ENCODE measurements around the gene UBE2E2. TPM values are rescaled to one million over a fixed set of nuclear protein-coding genes. Genes with fewer than 3 reads are reported as not detected.

UBE2E2 gene
- total RNA-seq, 2 experiments from 2014 or later, result 41.1 to 48.8 TPM

DNA sequence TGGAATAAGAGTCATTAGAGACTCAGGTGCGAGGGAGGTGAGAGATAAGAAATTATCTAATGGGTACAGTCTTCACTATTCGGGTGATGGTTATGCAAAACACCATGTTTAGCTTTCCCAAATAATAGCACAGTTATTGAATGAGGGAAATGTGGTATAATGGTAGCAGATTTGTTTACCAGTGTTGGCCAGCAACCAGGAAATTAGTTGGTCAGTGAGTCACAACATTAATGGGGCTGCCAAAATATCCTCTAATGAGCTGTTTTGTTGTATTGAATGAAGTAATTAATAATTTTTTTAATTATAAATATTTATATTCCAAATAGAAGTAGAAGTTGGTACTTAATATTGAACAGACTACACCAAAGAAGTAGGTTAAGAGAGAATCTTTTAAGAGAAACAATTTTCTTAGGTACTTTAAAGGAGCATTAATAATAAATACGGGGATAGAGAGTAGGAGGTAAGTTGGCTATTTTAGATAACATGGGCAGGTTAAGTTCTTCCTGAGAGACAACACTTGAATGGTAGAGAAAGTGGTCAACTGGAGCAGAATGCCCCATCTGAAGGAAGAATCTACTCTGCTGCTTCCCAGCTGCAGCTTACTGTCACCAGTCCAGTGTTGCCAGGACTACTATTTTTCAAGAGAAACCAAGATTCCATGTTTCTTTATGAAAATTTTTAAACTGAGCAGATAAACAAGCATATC is 218.8 kb downstream of the UBE2E2 start:
- POLR2A ChIA-PET, result interaction anchor here (0.6 to 4.0 kb wide), 14 partner anchors 9 to 227 kb away, joined by 3 to 22 read pairs (median 6); no protein-coding TSS in a partner anchor
- Histone ChIP-seq H3K9me2 (ENCODE audit: insufficient read depth, low read length) (no peaks in the 10 kb centered on the region), H3K79me2 (ENCODE audit: insufficient read depth, low read depth, low read length) (no peaks in the 10 kb centered on the region), H3K4me2 (ENCODE audit: low read length) (peak overlapping the region; percentile 39), H2AFZ (ENCODE audit: low read length) (no peak overlapping the region), H3K4me3 (ENCODE audit: low read depth, low read length, poor library complexity, severe bottlenecking) (no peak overlapping the region), H3K36me3 (ENCODE audit: insufficient read depth, low read length) (no peaks in the 10 kb centered on the region; the same call in 1 of the 2 replicates), H3K9me3 (ENCODE audit: low read length) (peaks cover 13% of the 10 kb centered on the region; the same call in 1 of the 2 replicates), H3K4me1 (ENCODE audit: insufficient read depth, low read length, poor library complexity, severe bottlenecking) (peaks cover 18% of the 10 kb centered on the region), H3K27ac (ENCODE audit: low read depth, low read length, poor library complexity, severe bottlenecking) (no peak overlapping the region), H4K20me1 (ENCODE audit: insufficient read depth, low read length) (no peaks in the 10 kb centered on the region)
- CTCF ChIA-PET (ENCODE audit: unreplicated experiment), result no interaction called here
- intact Hi-C loops (cut with micrococcal nuclease; ENCODE audit: unreplicated experiment), result no loop called here
- DNase-seq (ENCODE audit: low spot score), result no peak
- TF ChIP-seq CTCF (conservative IDR thresholded peaks at IDR 0.05; ENCODE audit: low read length) (no peak), EZH2phosphoT487 (IDR thresholded peaks at IDR 0.05; ENCODE audit: borderline replicate concordance, low read depth, low read length) (no peak)
- no TSS peak for BruUV-seq (replicated peaks)

GRCh38 chr3:23422517-23422851 is 219.4 kb downstream of the UBE2E2 start:
- no TSS peak for BruUV-seq (replicated peaks)
- Histone ChIP-seq H3K4me1 (ENCODE audit: insufficient read depth, low read length, poor library complexity, severe bottlenecking) (peaks cover 18% of the 10 kb centered on the region), H3K4me2 (ENCODE audit: low read length) (peak overlapping the region; percentile 39), H3K9me3 (ENCODE audit: low read length) (peaks cover 13% of the 10 kb centered on the region; the same call in 1 of the 2 replicates), H3K79me2 (ENCODE audit: insufficient read depth, low read depth, low read length) (no peaks in the 10 kb centered on the region), H3K36me3 (ENCODE audit: insufficient read depth, low read length) (no peaks in the 10 kb centered on the region; the same call in 1 of the 2 replicates), H2AFZ (ENCODE audit: low read length) (no peak overlapping the region), H3K4me3 (ENCODE audit: low read depth, low read length, poor library complexity, severe bottlenecking) (no peak overlapping the region), H3K27ac (ENCODE audit: low read depth, low read length, poor library complexity, severe bottlenecking) (no peak overlapping the region), H3K9me2 (ENCODE audit: insufficient read depth, low read length) (no peaks in the 10 kb centered on the region), H4K20me1 (ENCODE audit: insufficient read depth, low read length) (no peaks in the 10 kb centered on the region)
- TF ChIP-seq CTCF (conservative IDR thresholded peaks at IDR 0.05; ENCODE audit: low read length), result no peak
- no peak for TF ChIP-seq EZH2phosphoT487 (IDR thresholded peaks at IDR 0.05; ENCODE audit: borderline replicate concordance, low read depth, low read length)
- DNase-seq (ENCODE audit: low spot score), result peak; percentile 41
- intact Hi-C loops (cut with micrococcal nuclease; ENCODE audit: unreplicated experiment), result no loop called here
- CTCF ChIA-PET (ENCODE audit: unreplicated experiment), result no interaction called here
- POLR2A ChIA-PET, result interaction anchor here (0.6 to 4.0 kb wide), 12 partner anchors 9 to 227 kb away, joined by 3 to 22 read pairs (median 8); no protein-coding TSS in a partner anchor

DNA sequence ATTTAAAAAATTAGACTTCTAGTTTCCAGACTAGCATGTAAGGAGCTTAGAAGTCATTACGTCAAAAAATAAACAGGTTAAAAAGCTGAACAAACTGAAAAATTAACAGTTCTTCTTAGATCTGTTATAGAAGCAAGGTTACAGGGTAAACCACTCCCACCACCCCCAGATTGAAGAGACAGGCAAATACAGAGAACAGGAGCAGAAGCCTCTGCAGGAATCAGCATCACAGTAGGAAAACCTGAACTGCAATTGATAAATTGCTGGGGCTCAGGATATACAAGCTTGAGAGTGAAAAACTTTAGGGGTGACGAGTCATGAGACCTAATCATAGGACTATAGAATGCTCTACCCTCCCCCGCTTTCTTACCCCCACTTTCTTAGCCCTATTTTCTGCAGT is 222.3 kb downstream of the UBE2E2 start:
- no peaks in the 10 kb centered on the region for H4K20me1 ChIP-seq (ENCODE audit: insufficient read depth, low read length)
- no peak overlapping the region for H3K4me2 ChIP-seq (ENCODE audit: low read length)
- H3K4me1 ChIP-seq (ENCODE audit: insufficient read depth, low read length, poor library complexity, severe bottlenecking), result peaks cover 15% of the 10 kb centered on the region
- H3K9me2 ChIP-seq (ENCODE audit: insufficient read depth, low read length), result no peaks in the 10 kb centered on the region
- no peaks in the 10 kb centered on the region for H3K79me2 ChIP-seq (ENCODE audit: insufficient read depth, low read depth, low read length)
- ChIA-PET POLR2A (interaction anchor here (0.6 to 4.0 kb wide), 8 partner anchors 8 to 555 kb away, joined by 3 to 22 read pairs (median 5); no protein-coding TSS in a partner anchor), CTCF (ENCODE audit: unreplicated experiment) (no interaction called here)
- TF ChIP-seq EZH2phosphoT487 (IDR thresholded peaks at IDR 0.05; ENCODE audit: borderline replicate concordance, low read depth, low read length) (no peak), CTCF (conservative IDR thresholded peaks at IDR 0.05; ENCODE audit: low read length) (no peak)
- no peak for DNase-seq (ENCODE audit: low spot score)
- peaks cover 13% of the 10 kb centered on the region; the same call in 1 of the 2 replicates for H3K9me3 ChIP-seq (ENCODE audit: low read length)
- no TSS peak for BruUV-seq (replicated peaks)
- H3K36me3 ChIP-seq (ENCODE audit: insufficient read depth, low read length), result no peaks in the 10 kb centered on the region; the same call in 1 of the 2 replicates
- no peak overlapping the region for H2AFZ ChIP-seq (ENCODE audit: low read length)
- no peak overlapping the region for H3K4me3 ChIP-seq (ENCODE audit: low read depth, low read length, poor library complexity, severe bottlenecking)
- intact Hi-C loops (cut with micrococcal nuclease; ENCODE audit: unreplicated experiment), result no loop called here
- H3K27ac ChIP-seq (ENCODE audit: low read depth, low read length, poor library complexity, severe bottlenecking), result no peak overlapping the region

All from OCI-LY7 (cell line).